Keratinocyte (primary cell): ENCODE results near the gene SNRK. TPM values are rescaled to one million over a fixed set of nuclear protein-coding genes. Genes with fewer than 3 reads are reported as not detected.

ENCODE experiments used
- DNase-seq: peaks from one replicate; pipeline ENCODE4 v3.0.0-alpha.2; 2011; ENCODE audit warnings: low read depth, missing footprints, low spot score
- FAIRE-seq: peaks from 2 replicates; lab custom pipeline; 2011; peaks lifted over from hg19 to GRCh38; lab: Jason Lieb, UNC
- H2AFZ ChIP-seq: 2 replicates; pipeline ENCODE4 v1.6.0; 2012; ENCODE audit warnings: low read length, control low read depth, inconsistent platforms; ENCODE audit not compliant: control insufficient read depth
- H3K27ac ChIP-seq: 2 replicates; pipeline ENCODE4 v1.5.1; 2011; ENCODE audit warnings: low read length; ENCODE audit not compliant: control insufficient read depth, insufficient read depth
- H3K27me3 ChIP-seq: 3 replicates; pipeline ENCODE4 v1.6.0; 2011; ENCODE audit warnings: low read length; ENCODE audit not compliant: control insufficient read depth, insufficient read depth; ENCODE audit errors: extremely low read depth
- H3K36me3 ChIP-seq, 2 experiments: 2 replicates in 1 of 2; 3 replicates in 1 of 2; pipeline ENCODE4 v1.5.1; 2011; ENCODE audit warnings: low read length in 2 of 2, mild to moderate bottlenecking in 1 of 2; ENCODE audit not compliant: control insufficient read depth in 2 of 2, insufficient read depth in 2 of 2; ENCODE audit errors: extremely low read depth in 1 of 2
- H3K4me1 ChIP-seq: 3 replicates; pipeline ENCODE4 v1.5.1; 2011; ENCODE audit warnings: low read length; ENCODE audit not compliant: control insufficient read depth, insufficient read depth; ENCODE audit errors: extremely low read depth
- H3K4me2 ChIP-seq: 3 replicates; pipeline ENCODE4 v1.6.0; 2011; ENCODE audit warnings: low read depth, low read length; ENCODE audit not compliant: control insufficient read depth, insufficient read depth; ENCODE audit errors: extremely low read depth
- H3K4me3 ChIP-seq, 3 experiments: fragments of 200-600 bp in 1 of 3; sonication (generic) in 1 of 3; 2 replicates in 2 of 3; 3 replicates in 1 of 3; pipeline ENCODE4 v1.5.1; 2011 to 2016; ENCODE audit warnings: low read length in 3 of 3, mild to moderate bottlenecking in 3 of 3, control low read depth in 2 of 3, inconsistent platforms in 1 of 3, low read depth in 1 of 3, mixed read lengths in 1 of 3, mixed run types in 1 of 3, moderate library complexity in 1 of 3; ENCODE audit not compliant: control insufficient read depth in 2 of 3, insufficient read depth in 2 of 3; ENCODE audit errors: extremely low read depth in 1 of 3
- H3K79me2 ChIP-seq: 2 replicates; pipeline ENCODE4 v1.6.0; 2012; ENCODE audit warnings: low read length; ENCODE audit not compliant: control insufficient read depth, insufficient read depth
- H3K9ac ChIP-seq: 3 replicates; pipeline ENCODE4 v1.6.0; 2011; ENCODE audit warnings: low read length; ENCODE audit not compliant: control insufficient read depth, insufficient read depth; ENCODE audit errors: extremely low read depth
- H3K9me1 ChIP-seq: 3 replicates; pipeline ENCODE4 v1.6.0; 2011; ENCODE audit warnings: low read length; ENCODE audit not compliant: control insufficient read depth, insufficient read depth; ENCODE audit errors: extremely low read depth
- H3K9me3 ChIP-seq: 2 replicates; pipeline ENCODE4 v1.5.1; 2012; ENCODE audit warnings: low read depth, low read length; ENCODE audit not compliant: control insufficient read depth
- H4K20me1 ChIP-seq: 3 replicates; pipeline ENCODE4 v1.6.0; 2011; ENCODE audit warnings: low read length; ENCODE audit not compliant: control insufficient read depth, insufficient read depth; ENCODE audit errors: extremely low read depth
- CTCF ChIP-seq, 3 experiments: IDR thresholded peaks in 1 of 3; conservative IDR thresholded peaks in 1 of 3; optimal IDR thresholded peaks in 1 of 3; 2 replicates in 2 of 3; 3 replicates in 1 of 3; pipeline versions ENCODE3 to v1.5.1; 2011; ENCODE audit warnings: low read length in 3 of 3, mild to moderate bottlenecking in 3 of 3, moderate library complexity in 2 of 3, control low read depth in 1 of 3, inconsistent platforms in 1 of 3; ENCODE audit not compliant: insufficient read depth in 2 of 3; ENCODE audit errors: extremely low read depth in 1 of 3
- EZH2 ChIP-seq: IDR thresholded peaks from one replicate; pipeline ENCODE4 v1.6.1; 2012; ENCODE audit warnings: inconsistent platforms, mild to moderate bottlenecking, low read length, moderate library complexity
- dilution Hi-C: fragments of 300-500 bp; cut with MboI; formaldehyde crosslinking; loops from one replicate; pipeline ENCODE4 v1.7.0; 2020; ENCODE audit warnings: low sequenced_read_pairs; ENCODE audit not compliant: extremely low pct_ligation_motif_present
- polyA plus RNA-seq, 5 experiments: library from polyadenylated mRNA; depleted of rRNA in 3 of 5; stranded (reverse) in 3 of 5; stranded (forward) in 1 of 5; unstranded in 1 of 5; fragments of >200 nt; gene quantifications; 1 replicate in 1 of 5; 2 replicates in 3 of 5; 3 replicates in 1 of 5; pipeline versions ENCODE4 v1.2.1 to v1.2.3, GENCODE V29; 2011 to 2012; ENCODE audit warnings: missing spikeins in 2 of 5, low read depth in 1 of 5, low replicate concordance in 1 of 5

SNRK gene
- polyA plus RNA-seq, 1 donor (not counting 4 experiments of a cell fraction or from before 2014, with no cell fraction given) = 15.7 TPM

DNA sequence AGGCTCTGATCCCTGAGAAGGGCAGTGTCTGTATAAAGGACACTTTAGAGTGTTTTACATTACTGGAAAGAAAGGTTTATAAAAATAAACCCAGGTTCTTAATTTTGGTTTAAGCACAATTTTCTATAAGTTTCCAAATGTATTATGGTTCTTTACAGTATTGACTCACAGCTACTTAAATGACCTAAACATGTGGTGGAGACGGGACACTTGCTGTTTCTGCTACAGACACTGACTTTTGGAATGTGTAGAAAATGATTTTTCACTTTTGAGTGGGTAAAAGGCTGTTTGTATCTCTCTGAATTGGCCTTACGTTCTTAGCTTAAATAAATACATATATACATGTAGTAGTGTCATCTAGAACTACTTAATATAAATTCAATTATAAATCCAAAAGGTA lies 55.4 kb downstream of the SNRK start:
- H2AFZ ChIP-seq = no peak overlapping the region
- no peaks in the 10 kb centered on the region for H3K9me1 ChIP-seq
- no peak overlapping the region for H3K9ac ChIP-seq
- no peak for FAIRE-seq
- H3K4me1 ChIP-seq = no peaks in the 10 kb centered on the region
- no peak overlapping the region for H3K27ac ChIP-seq
- peaks cover 13% of the 10 kb centered on the region for H3K79me2 ChIP-seq
- DNase-seq = no peak
- no peaks in the 10 kb centered on the region for H4K20me1 ChIP-seq
- peaks cover 6% of the 10 kb centered on the region for H3K9me3 ChIP-seq
- peaks cover 21 to 27% of the 10 kb centered on the region in 2 experiments for H3K36me3 ChIP-seq
- no peak overlapping the region for H3K4me2 ChIP-seq
- no peak for TF ChIP-seq EZH2
- TF ChIP-seq CTCF (optimal IDR thresholded peaks at IDR 0.05 in 1 of 3, IDR thresholded peaks at IDR 0.05 in 1 of 3, conservative IDR thresholded peaks at IDR 0.05 in 1 of 3; ENCODE audit: extremely low read depth in 1 of 3, insufficient read depth in 2 of 3, low read length in 3 of 3) = no peak
- H3K4me3 ChIP-seq = no peak overlapping the region
- no peaks in the 10 kb centered on the region for H3K27me3 ChIP-seq
- dilution Hi-C loops = no loop called here

DNA sequence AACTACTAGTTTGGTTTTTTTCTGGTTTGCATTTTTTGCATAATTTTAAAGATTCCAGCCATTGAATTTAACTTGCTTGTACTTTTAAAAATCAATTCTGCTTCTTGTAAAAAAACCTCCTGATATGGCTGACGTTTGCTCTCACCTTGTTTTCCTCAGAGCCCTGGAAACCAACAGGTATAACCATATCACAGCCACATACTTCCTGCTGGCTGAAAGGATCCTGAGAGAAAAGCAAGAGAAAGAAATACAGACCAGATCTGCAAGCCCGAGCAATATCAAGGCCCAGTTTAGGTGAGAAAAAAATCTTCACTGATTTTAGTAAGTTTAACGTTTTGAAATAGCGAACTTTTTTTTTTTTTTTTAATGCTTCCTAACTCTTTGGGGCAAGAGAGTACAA lies 56.8 kb downstream of the SNRK start:
- Histone ChIP-seq H2AFZ (no peak overlapping the region), H3K36me3 (peaks cover 27% of the 10 kb centered on the region in 2 experiments), H3K79me2 (peaks cover 11% of the 10 kb centered on the region), H3K9me3 (peaks cover 3% of the 10 kb centered on the region), H3K27ac (no peak overlapping the region), H3K4me3 (no peak overlapping the region), H4K20me1 (no peaks in the 10 kb centered on the region), H3K27me3 (no peaks in the 10 kb centered on the region), H3K9ac (no peak overlapping the region), H3K4me2 (no peak overlapping the region), H3K4me1 (no peaks in the 10 kb centered on the region), H3K9me1 (no peaks in the 10 kb centered on the region)
- TF ChIP-seq CTCF (optimal IDR thresholded peaks at IDR 0.05 in 1 of 3, IDR thresholded peaks at IDR 0.05 in 1 of 3, conservative IDR thresholded peaks at IDR 0.05 in 1 of 3; ENCODE audit: extremely low read depth in 1 of 3, insufficient read depth in 2 of 3, low read length in 3 of 3) (no peak), EZH2 (no peak)
- DNase-seq (no peak), FAIRE-seq (no peak)
- dilution Hi-C loops = no loop called here
